ENCODE data around the gene IP6K3.

GRCh38 chr6:33762713-33763112, 16.0 kb upstream of the IP6K3 start:
- TF ChIP-seq CTCF (IDR thresholded peaks at IDR 0.05) (no peak), POLR2A (IDR thresholded peaks at IDR 0.05) (no peak)

All from heart left ventricle (tissue), 13 donors.